ENCODE data around the gene S100A7A. TPM values are rescaled to one million over a fixed set of nuclear protein-coding genes. Genes with fewer than 3 reads are reported as not detected.
"Not testable (repeated sequence)": the region's sequence is repeated elsewhere in the genome, so short reads cannot be mapped to it uniquely, and the experiment has no call there.

The S100A7A gene
- total RNA-seq, 1 experiment from 2014 or later = not detected

DNA sequence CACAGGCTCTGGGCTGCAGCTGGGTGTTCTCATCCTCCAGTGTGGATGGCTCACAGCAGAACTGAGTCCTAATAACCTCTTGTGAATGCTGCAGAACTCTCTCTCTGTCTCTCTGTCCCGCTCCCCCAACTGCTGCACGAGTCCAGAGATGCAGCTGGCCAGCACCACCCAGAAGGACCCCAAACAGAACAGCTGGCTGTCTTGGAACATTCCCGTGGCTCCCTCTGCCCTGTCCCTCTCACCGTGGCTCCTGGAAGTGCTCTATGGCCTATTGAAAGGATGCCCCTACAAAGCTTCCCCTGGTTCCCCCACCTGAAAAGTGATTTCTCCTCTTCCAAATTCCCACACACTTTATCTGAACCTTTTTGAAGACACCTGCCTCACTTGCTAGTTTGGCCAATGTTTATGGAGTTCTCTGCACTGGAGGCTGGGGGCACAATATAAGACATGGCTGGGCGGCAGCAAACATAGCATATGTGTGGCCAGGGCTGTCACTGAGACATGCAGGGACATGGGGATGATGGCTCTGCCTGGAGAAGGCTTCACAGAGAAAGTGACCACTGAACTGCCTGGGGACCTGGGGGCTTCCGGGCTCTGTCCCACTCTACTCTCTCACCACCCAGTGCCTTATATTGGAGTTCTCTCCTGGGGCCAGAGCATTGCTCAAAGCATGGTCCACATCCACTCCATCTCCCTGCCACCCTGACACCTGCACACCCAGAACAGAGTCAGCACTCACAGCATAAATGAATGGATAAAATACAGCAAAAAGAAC is 10.3 kb upstream of the S100A7A start:
- in situ Hi-C loops (cut with HindIII; ENCODE audit: low pct_unique_long_range_greater_than_20kb, low sequenced_read_pairs); DNase-seq (ENCODE audit: low read depth, low spot score): not testable (repeated sequence)

DNA sequence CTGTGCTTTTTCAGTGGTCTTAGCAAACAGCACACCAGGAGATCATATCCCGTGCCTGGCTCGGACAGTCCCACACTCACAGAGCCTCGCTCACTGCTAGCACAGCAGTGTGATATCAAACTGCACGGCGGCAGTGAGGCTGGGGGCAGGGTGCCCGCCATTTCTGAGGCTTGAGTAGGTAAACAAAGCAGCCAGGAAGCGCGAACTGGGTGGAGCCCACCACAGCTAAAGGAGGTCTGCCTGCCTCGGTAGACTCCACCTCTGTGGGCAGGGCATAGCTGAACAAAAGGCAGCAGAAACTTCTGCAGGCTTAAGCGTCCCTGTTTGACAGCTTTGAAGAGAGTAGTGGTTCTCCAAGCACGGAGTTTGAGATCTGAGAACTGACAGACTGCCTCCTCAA is 9.0 kb upstream of the S100A7A start:
- in situ Hi-C loops (cut with HindIII; ENCODE audit: low pct_unique_long_range_greater_than_20kb, low sequenced_read_pairs); DNase-seq (ENCODE audit: low read depth, low spot score): not testable (repeated sequence)

DNA sequence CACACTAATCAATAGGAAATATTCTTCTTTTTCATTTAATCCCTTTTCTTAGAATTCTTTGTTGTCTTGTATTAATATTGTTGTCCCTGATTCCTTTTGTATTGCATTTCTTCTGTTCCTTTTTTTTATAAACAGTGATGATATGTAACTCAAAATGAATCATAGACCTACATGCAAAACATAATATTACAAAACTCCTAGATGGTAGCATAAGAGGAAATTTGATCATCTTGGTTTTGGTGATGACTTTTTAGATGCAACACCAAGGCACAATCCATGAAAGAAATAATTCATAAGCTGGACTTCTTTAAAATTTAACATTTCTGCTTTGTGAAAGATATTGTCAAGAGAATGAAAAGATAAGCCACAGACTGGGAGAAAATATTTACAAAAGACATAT is 2.4 kb upstream of the S100A7A start:
- DNase-seq (ENCODE audit: low read depth, low spot score); in situ Hi-C loops (cut with HindIII; ENCODE audit: low pct_unique_long_range_greater_than_20kb, low sequenced_read_pairs): not testable (repeated sequence)

DNA sequence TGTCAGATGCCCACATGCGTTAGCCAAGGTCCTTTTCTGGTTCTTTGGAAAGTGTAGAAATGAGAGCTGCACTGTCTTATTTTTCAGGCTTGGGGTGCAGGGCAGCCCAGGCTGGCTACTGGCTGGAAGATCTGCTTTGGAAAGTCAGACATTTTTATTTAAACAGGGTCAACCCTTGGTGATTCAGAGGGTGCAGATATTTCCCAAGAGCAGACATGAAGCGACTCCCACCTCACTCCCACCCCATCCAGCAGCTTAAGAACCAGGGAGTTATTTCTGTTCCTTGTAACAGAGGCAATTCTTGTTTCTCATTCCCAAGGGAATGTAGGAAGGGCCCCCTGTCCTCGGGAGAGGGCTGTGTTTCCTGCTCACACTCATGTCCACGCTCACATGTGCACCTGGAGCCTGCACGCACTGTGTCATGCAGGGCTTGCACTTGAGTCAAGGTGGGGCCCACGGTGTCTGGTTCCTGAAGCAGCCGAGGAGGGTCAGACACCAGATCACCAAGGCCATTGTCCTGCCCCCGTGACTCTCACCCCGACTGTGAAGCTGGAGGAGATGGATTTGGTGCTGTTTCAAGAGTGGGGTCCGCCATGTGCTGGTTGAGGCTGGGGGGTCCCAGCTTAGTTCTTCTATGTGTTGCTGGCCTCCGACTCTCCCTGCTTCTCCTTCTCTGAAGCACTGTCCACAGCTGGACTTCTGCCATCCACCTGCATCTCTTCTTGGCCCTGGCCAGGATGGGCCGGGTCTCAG is 992 bp downstream of the S100A7A start:
- in situ Hi-C loops (cut with HindIII; ENCODE audit: low pct_unique_long_range_greater_than_20kb, low sequenced_read_pairs) = no loop called here
- DNase-seq (ENCODE audit: low read depth, low spot score) = no peak

DNA sequence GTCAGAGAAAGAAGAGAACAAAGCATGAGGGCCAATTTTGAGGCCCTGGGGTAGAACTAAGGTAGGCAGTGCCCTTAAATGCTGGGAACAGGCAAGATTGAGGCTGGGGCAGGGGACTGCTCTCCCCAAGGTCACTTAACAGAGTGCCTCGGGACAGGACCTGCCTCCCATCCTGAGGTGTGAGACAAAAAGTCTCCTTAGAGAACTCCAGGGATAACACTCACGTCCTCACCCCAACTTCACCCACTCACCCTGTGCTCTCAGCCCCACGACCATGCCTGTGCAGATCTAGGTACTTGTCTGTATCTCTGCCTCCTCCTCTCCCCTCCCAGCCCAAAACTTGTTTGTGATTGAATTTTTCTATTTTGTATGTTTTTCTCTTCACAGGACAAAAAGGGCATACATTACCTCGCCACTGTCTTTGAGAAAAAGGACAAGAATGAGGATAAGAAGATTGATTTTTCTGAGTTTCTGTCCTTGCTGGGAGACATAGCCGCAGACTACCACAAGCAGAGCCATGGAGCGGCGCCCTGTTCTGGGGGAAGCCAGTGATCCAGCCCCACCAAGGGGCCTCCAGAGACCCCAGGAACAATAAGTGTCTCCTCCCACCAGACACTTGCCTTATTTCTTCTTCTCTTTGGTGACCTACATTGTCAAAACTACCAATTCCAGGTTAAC is 2.6 kb downstream of the S100A7A start:
- in situ Hi-C loops (cut with HindIII; ENCODE audit: low pct_unique_long_range_greater_than_20kb, low sequenced_read_pairs); DNase-seq (ENCODE audit: low read depth, low spot score): not testable (repeated sequence)

DNA sequence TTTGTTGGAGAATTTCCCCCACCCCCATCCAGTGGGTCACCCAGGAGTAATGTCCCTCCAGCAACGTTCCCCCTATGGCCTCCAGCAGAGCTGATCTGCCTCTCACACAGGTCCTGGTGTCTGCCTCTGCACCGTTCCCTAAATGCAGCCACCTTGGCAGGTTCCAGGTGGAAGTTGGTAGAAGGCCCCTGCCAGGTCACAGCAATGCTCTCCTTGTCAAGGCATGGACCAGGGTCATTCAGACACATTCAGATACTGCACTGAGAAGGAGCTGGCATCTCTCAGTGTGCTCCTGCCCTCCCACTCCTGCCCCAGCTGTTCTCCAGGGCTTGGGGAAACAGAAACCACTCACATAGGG is 3.1 kb downstream of the S100A7A start:
- in situ Hi-C loops (cut with HindIII; ENCODE audit: low pct_unique_long_range_greater_than_20kb, low sequenced_read_pairs); DNase-seq (ENCODE audit: low read depth, low spot score): not testable (repeated sequence)

DNA sequence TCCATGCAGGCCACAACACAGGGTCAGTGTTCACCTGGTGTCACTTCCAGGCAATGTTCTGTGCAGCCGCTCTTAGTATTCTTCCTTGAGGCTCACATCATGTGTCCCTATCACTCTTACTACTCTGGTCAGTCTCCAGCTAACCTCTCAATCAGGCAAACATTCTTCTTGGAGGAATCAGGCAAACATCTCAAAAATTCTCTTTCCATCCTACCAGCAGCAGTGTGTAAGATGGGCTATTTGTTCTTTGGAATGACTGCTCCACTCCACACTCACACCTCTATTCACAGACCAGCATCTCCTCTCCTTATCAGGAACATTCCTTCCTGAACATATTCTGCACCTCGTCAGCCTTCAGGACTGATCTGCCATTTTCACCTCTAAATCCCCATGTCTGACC is 4.0 kb downstream of the S100A7A start:
- DNase-seq (ENCODE audit: low read depth, low spot score) = no peak
- in situ Hi-C loops (cut with HindIII; ENCODE audit: low pct_unique_long_range_greater_than_20kb, low sequenced_read_pairs) = no loop called here

DNA sequence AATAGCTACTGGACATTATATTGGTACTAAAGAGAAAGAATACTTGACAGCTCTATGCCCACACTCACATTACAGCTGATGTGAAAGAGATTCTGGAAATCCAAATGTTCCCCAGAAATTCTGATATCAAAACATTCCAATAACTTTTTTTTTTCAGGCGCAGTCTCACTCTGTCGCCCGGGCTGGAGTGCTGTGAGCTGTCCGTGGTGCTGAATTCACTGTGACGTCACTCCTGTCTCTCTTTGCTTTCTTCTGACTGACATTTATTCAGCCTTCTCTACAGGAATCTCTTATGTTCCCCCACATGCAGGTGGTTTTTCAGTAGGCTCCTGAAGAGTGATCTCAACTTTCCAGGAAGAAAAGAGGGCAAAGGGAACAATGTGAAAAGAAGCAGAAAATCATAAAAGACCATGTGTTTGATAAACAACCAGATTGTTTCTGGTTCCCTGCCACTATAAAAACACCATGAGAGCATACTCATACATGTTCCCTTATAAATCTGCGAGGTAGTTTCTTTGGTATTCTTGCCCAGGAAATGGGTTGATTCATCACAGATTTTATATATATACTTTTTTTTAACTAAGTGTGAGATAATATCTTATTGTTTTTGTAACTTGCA is 6.2 kb downstream of the S100A7A start:
- DNase-seq (ENCODE audit: low read depth, low spot score) = peak; percentile 68
- in situ Hi-C loops (cut with HindIII; ENCODE audit: low pct_unique_long_range_greater_than_20kb, low sequenced_read_pairs) = no loop called here

DNA sequence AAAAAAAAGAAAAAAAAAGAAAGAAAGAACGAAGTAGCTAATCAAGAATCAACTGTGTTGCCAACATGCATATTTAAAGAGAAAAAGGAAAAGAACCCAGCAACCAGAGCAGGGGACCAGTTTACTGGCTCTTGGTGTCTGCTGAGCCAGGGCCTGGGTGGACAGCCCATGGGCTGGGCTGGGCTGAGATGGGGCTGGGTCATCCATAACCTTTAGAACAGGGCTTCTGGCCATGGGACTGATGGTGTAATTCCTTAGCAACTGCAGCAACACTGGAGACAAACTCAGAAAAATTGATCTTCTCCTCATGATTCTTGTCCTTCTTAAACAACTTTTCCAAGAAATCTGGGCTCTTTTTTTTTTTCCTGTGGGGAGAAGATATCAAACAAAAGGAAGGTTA is 10.5 kb downstream of the S100A7A start:
- DNase-seq (ENCODE audit: low read depth, low spot score) = no peak
- in situ Hi-C loops (cut with HindIII; ENCODE audit: low pct_unique_long_range_greater_than_20kb, low sequenced_read_pairs) = no loop called here

DNA sequence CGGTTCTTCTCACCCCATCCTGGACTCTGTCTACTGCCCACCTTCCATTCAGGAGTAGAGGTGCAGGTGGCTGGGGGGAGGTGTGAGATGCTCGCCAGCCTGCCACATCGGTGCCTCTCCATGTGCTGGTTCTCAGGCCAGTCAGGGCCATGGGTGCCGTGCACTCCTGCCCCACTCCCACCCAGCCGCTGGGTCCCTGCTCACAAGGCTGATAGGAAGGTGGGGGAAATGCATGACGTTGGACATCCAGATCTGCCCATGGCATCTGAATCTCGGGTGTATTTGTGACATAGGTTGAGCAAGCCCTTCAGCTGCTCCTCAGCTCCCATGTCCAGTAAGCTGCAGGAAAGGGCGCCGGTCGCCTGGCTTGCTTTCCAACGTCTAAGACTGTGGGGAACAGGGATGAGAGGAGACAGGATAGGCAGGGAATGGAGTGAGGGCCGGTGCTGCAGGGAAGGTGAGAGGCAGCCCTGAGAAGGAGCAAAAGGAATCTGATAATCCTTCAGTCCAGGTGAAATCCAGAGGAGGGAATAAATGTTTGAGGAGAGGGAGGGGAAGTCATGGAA is 11.8 kb downstream of the S100A7A start:
- no peak for DNase-seq (ENCODE audit: low read depth, low spot score)
- in situ Hi-C loops (cut with HindIII; ENCODE audit: low pct_unique_long_range_greater_than_20kb, low sequenced_read_pairs) = no loop called here

DNA sequence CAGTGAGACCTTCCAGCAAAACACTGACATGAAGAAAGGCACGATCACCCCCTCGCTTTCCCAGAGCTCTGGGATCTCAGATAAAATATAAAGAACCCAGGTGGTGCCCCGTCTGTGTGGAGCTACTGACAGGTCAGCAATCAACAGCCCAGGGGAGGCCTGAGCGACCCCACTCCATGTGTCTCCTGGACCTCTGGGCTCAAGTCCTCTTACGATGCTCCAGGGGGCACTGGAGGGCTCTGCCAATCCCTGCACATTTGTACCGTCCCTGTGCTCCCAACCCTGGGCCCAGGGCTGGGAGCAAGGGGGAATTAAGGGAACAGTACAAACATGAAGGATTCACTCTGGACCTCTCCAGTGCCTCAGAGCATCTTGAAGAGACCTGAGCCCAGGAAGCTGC is 12.5 kb downstream of the S100A7A start:
- in situ Hi-C loops (cut with HindIII; ENCODE audit: low pct_unique_long_range_greater_than_20kb, low sequenced_read_pairs) = no loop called here
- DNase-seq (ENCODE audit: low read depth, low spot score) = peak; percentile 7

DNA sequence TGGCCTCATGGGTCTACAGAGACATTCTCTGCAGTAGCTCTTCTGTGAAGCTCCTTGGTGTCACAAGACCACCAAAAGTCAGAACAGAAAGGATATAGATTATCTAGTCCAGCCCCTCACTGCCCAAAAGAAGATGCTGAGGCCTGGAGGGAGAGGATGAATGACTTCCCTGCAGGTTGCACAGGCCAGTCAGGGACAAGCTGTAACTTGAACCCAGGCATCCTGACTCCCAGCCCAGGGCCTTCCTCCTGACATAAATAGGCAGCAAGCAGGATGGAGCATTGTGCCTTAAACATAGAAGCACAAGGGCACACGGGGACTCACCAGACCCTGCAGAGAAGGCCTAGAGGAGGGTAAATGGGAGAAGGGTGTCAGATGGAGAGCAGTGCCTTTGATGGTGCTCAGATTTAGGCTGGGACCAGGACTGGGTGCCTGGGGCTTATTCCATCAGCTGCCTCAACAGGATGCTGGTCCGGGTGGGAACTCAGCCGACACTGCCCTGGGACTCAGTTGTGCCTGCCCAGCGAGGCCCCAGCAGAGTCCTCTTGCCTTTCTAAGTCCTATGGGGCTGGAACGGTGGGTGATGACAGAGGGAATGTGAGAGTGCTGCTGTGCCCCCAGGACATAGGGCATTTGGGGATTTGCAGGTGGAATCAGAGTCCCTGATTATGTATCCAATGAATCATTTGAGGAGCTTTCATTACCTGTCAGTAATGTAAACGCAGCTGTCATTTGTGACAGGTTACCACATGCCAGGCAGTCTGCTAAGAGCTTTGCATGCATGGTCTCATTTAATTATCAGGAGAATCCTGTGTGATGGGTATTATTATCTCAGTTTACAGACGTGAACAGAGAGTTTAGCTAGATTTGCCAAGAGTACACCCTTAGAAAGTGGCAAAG is 13.2 kb downstream of the S100A7A start:
- DNase-seq (ENCODE audit: low read depth, low spot score) = no peak
- in situ Hi-C loops (cut with HindIII; ENCODE audit: low pct_unique_long_range_greater_than_20kb, low sequenced_read_pairs) = no loop called here

DNA sequence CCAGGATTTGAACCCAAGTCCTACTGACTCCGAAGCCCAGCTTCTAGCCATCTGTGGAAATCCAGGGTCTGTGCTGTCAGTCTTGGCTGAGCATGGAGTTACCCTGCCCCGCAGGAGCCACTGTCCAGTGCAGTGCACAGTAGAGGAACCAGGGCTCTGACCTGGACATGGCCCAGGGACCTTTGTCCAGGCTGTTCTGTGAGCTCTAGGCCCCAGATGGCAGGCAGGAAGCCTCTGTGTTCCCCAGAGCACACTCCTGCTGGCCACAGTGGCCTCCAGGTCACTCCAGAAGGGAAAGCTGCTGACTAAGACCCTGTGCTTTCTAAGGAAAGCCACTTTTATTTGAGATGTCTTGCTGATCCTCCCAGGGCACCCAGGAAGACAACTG is 13.8 kb downstream of the S100A7A start:
- DNase-seq (ENCODE audit: low read depth, low spot score) = no peak
- in situ Hi-C loops (cut with HindIII; ENCODE audit: low pct_unique_long_range_greater_than_20kb, low sequenced_read_pairs) = no loop called here

DNA sequence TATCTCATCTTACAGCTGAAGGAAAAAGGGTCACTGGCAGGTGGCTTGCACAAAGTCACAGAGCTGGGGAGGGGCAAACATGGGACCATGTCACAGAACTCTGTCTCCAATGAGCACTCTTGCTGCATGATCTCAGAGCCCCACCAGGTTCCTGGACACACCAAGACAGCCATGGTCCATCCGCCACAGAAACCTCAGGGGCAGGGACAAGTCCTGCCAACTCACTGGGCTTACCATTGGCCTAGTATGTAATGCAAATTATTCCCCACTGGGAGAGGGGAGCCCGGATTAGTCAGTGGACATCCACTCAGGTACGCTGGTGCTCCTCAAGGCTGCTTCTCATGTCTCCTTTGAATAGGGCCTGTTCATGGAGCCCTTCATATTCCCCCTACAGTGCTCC is 14.2 kb downstream of the S100A7A start:
- DNase-seq (ENCODE audit: low read depth, low spot score) = no peak
- in situ Hi-C loops (cut with HindIII; ENCODE audit: low pct_unique_long_range_greater_than_20kb, low sequenced_read_pairs) = no loop called here

DNA sequence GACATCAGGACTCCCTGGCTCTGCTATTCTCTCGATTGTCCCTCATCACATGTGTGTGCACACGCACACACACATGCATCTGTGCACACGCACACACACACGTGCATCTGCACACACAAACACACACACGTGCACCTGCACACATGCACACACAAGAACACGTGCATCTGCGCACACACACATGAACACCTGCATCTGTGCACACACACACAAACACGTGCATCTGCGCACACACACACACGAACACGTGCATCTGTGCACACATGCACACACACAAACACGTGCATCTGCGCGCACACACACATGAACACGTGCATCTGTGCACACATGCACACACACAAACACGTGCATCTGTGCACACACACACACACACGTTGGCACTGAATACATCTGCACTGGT is 14.7 kb downstream of the S100A7A start:
- in situ Hi-C loops (cut with HindIII; ENCODE audit: low pct_unique_long_range_greater_than_20kb, low sequenced_read_pairs) = no loop called here

DNA sequence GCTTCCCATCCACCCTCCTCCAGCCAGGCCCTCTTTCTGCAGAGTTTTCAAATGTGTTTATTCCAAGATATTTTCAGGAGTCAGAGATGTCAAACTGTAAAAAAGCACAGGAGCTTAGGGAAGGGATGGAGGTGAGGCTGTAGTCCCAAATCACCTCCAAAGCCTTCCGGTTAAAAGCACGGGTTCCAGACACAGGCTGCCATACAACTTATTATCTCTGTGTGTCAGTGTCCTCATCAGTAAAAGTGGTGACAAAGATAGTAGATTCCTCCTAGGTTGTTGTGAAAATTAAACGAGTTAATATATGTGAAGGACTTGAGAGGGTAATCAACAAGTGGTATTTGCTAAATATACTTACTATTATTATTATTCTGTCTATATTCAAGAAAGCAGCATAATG is 15.1 kb downstream of the S100A7A start:
- in situ Hi-C loops (cut with HindIII; ENCODE audit: low pct_unique_long_range_greater_than_20kb, low sequenced_read_pairs) = no loop called here
- DNase-seq (ENCODE audit: low read depth, low spot score) = no peak

More for the DNA sequence above, 14.7 kb downstream of the S100A7A start:
- no peak for DNase-seq (ENCODE audit: low read depth, low spot score)

DNA sequence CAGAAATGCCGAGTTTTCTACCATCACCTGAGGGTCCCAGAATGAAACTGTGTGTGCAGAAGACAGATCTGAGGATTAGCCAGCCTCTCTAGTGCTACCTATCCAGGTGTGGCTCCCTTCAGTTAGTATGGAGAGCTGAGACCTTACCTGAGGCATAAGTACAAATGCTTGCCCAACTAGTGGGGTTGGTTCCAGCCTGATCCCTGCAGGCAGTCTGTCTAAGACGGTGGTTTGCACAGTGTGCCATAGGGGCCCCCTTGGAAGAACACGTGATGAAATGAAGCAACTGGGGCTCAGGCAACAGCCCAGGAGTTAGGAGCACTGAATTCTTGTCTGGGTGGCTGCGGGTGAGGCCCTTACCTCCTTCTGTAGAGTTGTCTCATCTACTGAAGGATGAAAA is 15.6 kb downstream of the S100A7A start:
- DNase-seq (ENCODE audit: low read depth, low spot score) = no peak
- in situ Hi-C loops (cut with HindIII; ENCODE audit: low pct_unique_long_range_greater_than_20kb, low sequenced_read_pairs) = no loop called here
